Testis (tissue), 3 donors: ENCODE data around the gene PNMA1. TPM values are rescaled to one million over a fixed set of nuclear protein-coding genes. Genes with fewer than 3 reads are reported as not detected.

Source experiments
- DNase-seq: peaks from one replicate; pipeline ENCODE4 v3.0.0-alpha.2; 2019
- H3K27ac ChIP-seq, 2 donors: fragments of 200-600 bp; sonication (generic); one replicate each; pipeline ENCODE4 v1.5.1; 2019
- H3K27me3 ChIP-seq: fragments of 200-600 bp; sonication (generic); one replicate; pipeline ENCODE4 v1.5.1; 2019
- H3K36me3 ChIP-seq: fragments of 200-600 bp; sonication (generic); one replicate; pipeline ENCODE4 v1.5.1; 2017; ENCODE audit warnings: low read depth; ENCODE audit errors: missing control alignments
- H3K4me1 ChIP-seq: fragments of 200-600 bp; sonication (generic); one replicate; pipeline ENCODE4 v1.5.1; 2019
- H3K4me3 ChIP-seq, 2 donors: fragments of 200-600 bp; sonication (generic); one replicate each; pipeline ENCODE4 v1.5.1; 2017 to 2019
- H3K9me3 ChIP-seq: fragments of 200-600 bp; sonication (generic); one replicate; pipeline ENCODE4 v1.5.1; 2017
- CTCF ChIP-seq, 3 experiments: fragments of 450-650 bp in 2 of 3; fragments of 200-600 bp in 1 of 3; sonication (generic) in 1 of 3; IDR thresholded peaks; one replicate each; pipeline ENCODE4 v1.5.1; 2016 to 2019; ENCODE audit warnings: antibody characterized with exemption in 3 of 3, mild to moderate bottlenecking in 2 of 3, moderate library complexity in 1 of 3
- POLR2A ChIP-seq: fragments of 450-650 bp; IDR thresholded peaks from one replicate; pipeline ENCODE4 v1.6.1; 2017; ENCODE audit warnings: antibody characterized with exemption, mild to moderate bottlenecking, moderate library complexity
- WGBS, 2 donors: methylation state at CpG; one replicate each; pipeline ENCODE4 v1.1.5; 2018; 5-methylcytosine and 5-hydroxymethylcytosine counted together
- intact Hi-C: fragments of 100-400 bp; cut with DNase I; formaldehyde crosslinking; loops from one replicate; pipeline ENCODE4 v1.15.1; 2023; ENCODE audit warnings: low total_unique reads
- polyA plus RNA-seq: library from polyadenylated mRNA; stranded (reverse); fragments of 350-450 nt; fragmentation: Illumina TruSeq; extraction: RNeasy Lipid Tissue Mini Kit (QIAGEN cat#74804); gene quantifications from one replicate; pipeline ENCODE4 v1.2.3, GENCODE V29; 2014; ENCODE audit warnings: low read depth, low replicate concordance; ENCODE audit not compliant: insufficient read depth
- total RNA-seq, 2 donors: library from RNA; depleted of rRNA; stranded (reverse); fragments of >200 nt; gene quantifications; one replicate each; pipeline ENCODE4 v1.2.3, GENCODE V29; 2016

Gene PNMA1
- total and polyA plus RNA-seq, 3 donors from 2014 or later: 74.8 to 184 (median 85.6) TPM

DNA sequence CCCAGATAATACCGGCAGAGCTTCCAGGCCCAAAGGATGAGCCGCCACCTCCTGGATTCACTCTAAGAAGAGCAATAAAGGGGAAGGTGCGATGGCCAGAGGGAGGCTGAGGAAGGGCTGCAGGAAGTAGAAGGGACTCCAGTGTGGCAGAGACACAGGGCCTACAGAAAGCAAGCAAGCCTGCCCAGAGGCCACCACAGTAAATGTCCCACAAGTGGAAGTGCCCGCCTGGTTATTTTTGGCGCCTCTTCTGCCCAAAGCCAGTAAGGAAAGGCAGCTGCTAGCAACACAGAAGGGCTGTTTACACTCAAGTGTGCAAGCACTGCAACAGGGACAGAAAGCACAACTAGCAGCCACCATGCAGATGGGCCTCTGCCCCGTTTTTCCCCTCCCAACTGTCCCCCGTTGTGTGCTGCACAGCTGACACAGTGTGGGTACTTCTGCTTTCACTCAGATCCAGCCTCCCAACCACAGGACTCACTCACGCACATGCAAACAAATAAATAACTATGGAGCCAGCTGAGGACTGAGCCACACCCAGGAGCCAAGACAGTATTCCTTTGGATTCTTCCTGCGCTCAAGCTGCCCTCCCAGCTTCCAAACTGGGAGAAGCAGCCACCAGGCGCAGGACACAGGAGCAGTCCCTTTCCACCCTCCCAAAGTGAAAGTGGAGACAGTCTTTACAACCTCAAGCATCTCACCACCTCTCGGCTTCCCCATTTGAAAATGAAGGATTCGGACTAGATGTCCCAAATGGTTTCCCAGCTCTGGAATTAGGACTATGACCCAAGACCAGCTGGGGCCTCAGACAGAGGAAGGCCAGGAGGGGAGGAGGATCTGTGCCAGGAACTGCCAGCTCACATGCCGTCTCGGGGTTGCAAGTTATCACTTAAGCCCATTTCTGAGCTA, 40.0 kb upstream of the PNMA1 start:
- no peaks in the 10 kb centered on the region for H3K9me3 ChIP-seq
- peak overlapping the region; percentile 75 to 94 for H3K27ac ChIP-seq
- no peaks in the 10 kb centered on the region for H3K27me3 ChIP-seq
- WGBS, 2 donors: 53 to 57% methylated on average over 11 to 14 of the region's 14 CpGs
- H3K4me3 ChIP-seq: no peak overlapping the region
- TF ChIP-seq CTCF (IDR thresholded peaks at IDR 0.05): no peak
- TF ChIP-seq POLR2A: no peak
- H3K36me3 ChIP-seq: no peaks in the 10 kb centered on the region
- H3K4me1 ChIP-seq: peaks cover 94% of the 10 kb centered on the region
- intact Hi-C loops: no loop called here
- DNase-seq: no peak

DNA sequence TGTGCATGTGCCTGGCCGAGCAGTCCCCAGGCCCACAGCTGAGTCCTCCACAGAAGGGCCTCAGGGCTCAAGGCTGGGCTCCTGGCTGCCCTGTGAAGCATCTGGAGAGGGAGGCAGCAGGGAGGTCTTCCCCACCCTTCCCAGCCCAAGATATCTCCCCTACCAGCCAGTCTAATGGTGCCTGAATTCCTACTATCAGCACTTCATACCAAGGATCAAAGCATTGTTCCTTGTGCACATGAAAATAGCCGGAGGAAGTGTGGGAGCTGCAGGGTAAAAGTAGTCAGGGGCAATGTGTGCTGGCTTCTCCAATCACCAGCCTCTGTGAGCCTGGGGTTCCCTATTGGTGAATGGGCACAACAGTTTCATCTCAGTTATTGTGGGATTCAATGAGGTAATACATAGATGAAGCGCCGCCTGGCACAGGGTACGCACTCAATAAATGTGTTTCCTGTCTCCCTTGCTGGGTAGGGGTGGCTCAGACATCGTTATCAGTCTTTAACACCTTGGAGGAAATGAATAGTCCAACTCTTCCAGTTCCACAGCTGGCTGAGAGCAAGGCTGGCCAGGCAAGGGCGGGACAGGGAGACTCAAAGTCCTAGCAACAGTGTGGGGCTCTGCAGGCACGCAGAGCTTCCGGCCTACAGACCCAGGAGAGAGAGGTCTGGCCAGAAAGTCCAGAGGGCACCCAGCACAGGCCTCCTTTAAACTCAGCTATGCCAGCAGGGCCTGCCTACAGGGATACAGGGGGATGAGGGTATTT, 39.1 kb upstream of the PNMA1 start:
- intact Hi-C loops: no loop called here
- DNase-seq: no peak
- H3K4me3 ChIP-seq: no peak overlapping the region

DNA sequence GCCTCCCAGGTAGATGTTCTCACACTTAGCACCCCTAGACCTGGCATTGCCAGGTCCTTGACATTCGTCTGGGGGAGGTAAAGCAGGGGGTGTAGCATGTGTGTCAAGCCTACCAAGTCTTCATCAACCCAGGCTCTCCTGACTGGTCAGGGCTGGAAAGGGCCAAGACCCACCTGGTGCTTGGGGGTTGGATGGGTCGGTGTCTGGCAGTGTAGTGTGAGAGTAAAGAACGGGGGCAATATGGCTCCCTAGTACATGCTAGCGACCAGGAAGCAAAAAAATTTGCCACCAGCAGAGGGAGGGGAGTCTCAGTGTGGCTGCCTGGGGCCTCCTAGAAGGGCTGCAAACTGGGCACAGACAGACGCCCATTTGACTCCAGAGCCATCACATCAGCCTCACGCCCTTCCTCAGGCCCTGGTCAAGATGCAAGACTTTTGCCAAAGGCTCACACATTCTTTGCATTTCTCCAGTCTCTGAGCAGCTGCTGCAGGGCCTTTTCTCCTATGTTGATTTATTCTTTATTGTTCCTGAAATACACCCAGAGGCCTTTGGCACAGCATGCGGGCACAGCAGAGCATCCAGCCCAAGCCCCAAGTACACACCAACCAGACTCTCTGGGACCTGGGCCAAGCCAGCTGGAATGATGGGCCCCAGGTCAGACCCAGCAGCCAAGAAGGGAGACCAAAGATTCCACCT, 38.3 kb upstream of the PNMA1 start:
- intact Hi-C loops: no loop called here
- 37% methylated on average over 7 of the region's 7 CpGs for whole genome bisulfite sequencing, 2 donors
- Histone ChIP-seq H3K4me3 (no peak overlapping the region), H3K27me3 (no peaks in the 10 kb centered on the region), H3K9me3 (no peaks in the 10 kb centered on the region), H3K27ac (peak overlapping the region; percentile 26 to 94), H3K36me3 (no peaks in the 10 kb centered on the region), H3K4me1 (peaks cover 86% of the 10 kb centered on the region)
- no peak for TF ChIP-seq POLR2A
- no peak for TF ChIP-seq CTCF (IDR thresholded peaks at IDR 0.05)
- DNase-seq: peak; percentile 58

More for the DNA sequence above, 39.1 kb upstream of the PNMA1 start:
- Histone ChIP-seq H3K9me3 (no peaks in the 10 kb centered on the region), H3K4me1 (peaks cover 92% of the 10 kb centered on the region), H3K36me3 (no peaks in the 10 kb centered on the region), H3K27ac (peak overlapping the region; percentile 75 to 94), H3K27me3 (no peaks in the 10 kb centered on the region)
- no peak for TF ChIP-seq CTCF (IDR thresholded peaks at IDR 0.05)
- no peak for TF ChIP-seq POLR2A
- WGBS, 2 donors: 39 to 61% methylated on average over 6 to 9 of the region's 9 CpGs

DNA sequence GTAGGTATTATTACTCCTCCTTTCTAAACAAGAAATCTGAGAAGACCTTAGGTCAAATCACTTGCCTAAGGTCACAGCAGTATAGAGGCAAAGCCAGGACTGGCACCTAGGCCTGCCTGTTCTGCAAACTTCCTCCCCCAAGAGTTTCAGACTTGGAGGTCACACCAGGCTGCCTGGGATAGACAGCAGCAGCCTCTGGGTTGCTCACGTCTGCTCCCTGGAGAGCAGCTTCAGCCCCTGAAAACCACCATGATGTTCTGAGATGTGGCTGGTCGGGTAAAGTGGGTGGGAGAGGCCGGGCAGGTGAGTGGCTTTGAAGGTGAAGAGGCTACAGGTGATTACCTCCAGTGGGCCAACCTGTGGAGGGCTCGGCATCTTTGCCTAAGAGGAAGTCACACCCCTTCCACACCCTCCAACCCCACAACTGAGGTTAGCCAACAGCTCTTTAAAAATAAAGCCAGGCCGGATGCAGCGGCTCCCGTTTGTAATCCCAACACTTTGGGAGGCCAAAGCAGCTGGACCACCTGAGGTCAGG, 37.0 kb upstream of the PNMA1 start:
- intact Hi-C loops: no loop called here
- WGBS, 2 donors: 56 to 70% methylated on average over 6 to 7 of the region's 7 CpGs
- no peak for DNase-seq

More for the DNA sequence above, 37.0 kb upstream of the PNMA1 start:
- no peak overlapping the region for H3K4me3 ChIP-seq
- peaks cover 89% of the 10 kb centered on the region for H3K4me1 ChIP-seq
- H3K36me3 ChIP-seq: no peaks in the 10 kb centered on the region
- no peaks in the 10 kb centered on the region for H3K9me3 ChIP-seq
- peak overlapping the region in 1 of 2 donors; percentile 63 for H3K27ac ChIP-seq
- TF ChIP-seq POLR2A (no peak), CTCF (IDR thresholded peaks at IDR 0.05) (no peak)
- H3K27me3 ChIP-seq: no peaks in the 10 kb centered on the region
